Thyroid gland (tissue), 4 donors: ENCODE results near the gene ACOT4.
"Not testable (repeated sequence)": the region's sequence is repeated elsewhere in the genome, so short reads cannot be mapped to it uniquely, and the experiment has no call there.

Source experiments
- POLR2A ChIP-seq, 2 donors: fragments of 450-650 bp; IDR thresholded peaks; one replicate each; pipeline ENCODE4 v1.6.1; 2017; ENCODE audit warnings: antibody characterized with exemption in 2 of 2, mild to moderate bottlenecking in 2 of 2, moderate library complexity in 1 of 2
- TF ChIP-seq, protein P1 (sequence below), 6 experiments: fragments of 200-600 bp in 3 of 6; fragments of 450-650 bp in 3 of 6; sonication (generic) in 3 of 6; IDR thresholded peaks; one replicate each; pipeline ENCODE4 v1.5.1; 2016 to 2019; ENCODE audit warnings: antibody characterized with exemption in 6 of 6, mild to moderate bottlenecking in 2 of 6, inconsistent platforms in 1 of 6, moderate library complexity in 1 of 6

DNA sequence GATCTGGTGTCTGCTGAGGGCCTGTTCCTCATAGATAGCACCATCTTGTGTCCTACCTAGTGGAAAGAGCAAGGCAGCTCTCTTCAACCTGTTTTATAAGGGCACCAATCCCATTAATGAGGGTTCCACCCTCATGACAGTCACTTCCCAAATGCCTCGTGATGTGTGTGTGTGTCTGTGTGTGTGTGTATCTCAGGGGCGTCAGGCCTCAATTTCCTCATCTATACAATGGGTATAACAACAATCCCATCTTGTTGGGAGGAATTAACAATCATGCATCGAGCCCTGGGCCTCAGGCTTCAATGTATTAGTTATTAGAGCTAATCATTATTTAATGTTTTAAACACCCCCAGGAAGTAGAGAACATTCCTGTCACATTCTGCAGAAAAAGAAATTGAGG, 42.6 kb upstream of the ACOT4 start:
- TF ChIP-seq POLR2A (IDR thresholded peaks at IDR 0.05), result not testable (repeated sequence)
- TF ChIP-seq, protein P1, sequence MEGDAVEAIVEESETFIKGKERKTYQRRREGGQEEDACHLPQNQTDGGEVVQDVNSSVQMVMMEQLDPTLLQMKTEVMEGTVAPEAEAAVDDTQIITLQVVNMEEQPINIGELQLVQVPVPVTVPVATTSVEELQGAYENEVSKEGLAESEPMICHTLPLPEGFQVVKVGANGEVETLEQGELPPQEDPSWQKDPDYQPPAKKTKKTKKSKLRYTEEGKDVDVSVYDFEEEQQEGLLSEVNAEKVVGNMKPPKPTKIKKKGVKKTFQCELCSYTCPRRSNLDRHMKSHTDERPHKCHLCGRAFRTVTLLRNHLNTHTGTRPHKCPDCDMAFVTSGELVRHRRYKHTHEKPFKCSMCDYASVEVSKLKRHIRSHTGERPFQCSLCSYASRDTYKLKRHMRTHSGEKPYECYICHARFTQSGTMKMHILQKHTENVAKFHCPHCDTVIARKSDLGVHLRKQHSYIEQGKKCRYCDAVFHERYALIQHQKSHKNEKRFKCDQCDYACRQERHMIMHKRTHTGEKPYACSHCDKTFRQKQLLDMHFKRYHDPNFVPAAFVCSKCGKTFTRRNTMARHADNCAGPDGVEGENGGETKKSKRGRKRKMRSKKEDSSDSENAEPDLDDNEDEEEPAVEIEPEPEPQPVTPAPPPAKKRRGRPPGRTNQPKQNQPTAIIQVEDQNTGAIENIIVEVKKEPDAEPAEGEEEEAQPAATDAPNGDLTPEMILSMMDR (IDR thresholded peaks at IDR 0.05), result not testable (repeated sequence)
